ENCODE results near the gene AWAT2. TPM values are rescaled to one million over a fixed set of nuclear protein-coding genes. Genes with fewer than 3 reads are reported as not detected.

The AWAT2 gene
- total RNA-seq, 1 experiment from 2014 or later, result not detected

GRCh38 chrX:69993494-69993893 is 56.2 kb downstream of the AWAT2 start:
- BruUV-seq (replicated peaks), result no TSS peak
- DNase-seq (ENCODE audit: low spot score), result no peak
- ChIA-PET CTCF (no interaction called here), POLR2A (ENCODE audit: low non-redundant PET) (no interaction called here)
- Histone ChIP-seq H3K36me3 (ENCODE audit: insufficient read depth, low read length, poor library complexity, severe bottlenecking) (no peaks in the 10 kb centered on the region), H3K27me3 (replicated peaks; ENCODE audit: insufficient read depth, low read depth, low read length, poor library complexity) (no peaks in the 10 kb centered on the region), H3K27ac (ENCODE audit: low read depth, low read length, poor library complexity, severe bottlenecking) (no peak overlapping the region), H3K4me1 (ENCODE audit: insufficient read depth, low read length, poor library complexity, severe bottlenecking) (no peaks in the 10 kb centered on the region), H3K4me3 (ENCODE audit: low read depth, low read length, poor library complexity, severe bottlenecking) (no peak overlapping the region), H3K9me3 (ENCODE audit: low read depth, low read length, poor library complexity, severe bottlenecking) (no peaks in the 10 kb centered on the region)
- intact Hi-C loops (cut with micrococcal nuclease; ENCODE audit: unreplicated experiment), result no loop called here
- TF ChIP-seq EZH2 (IDR thresholded peaks at IDR 0.05; ENCODE audit: borderline replicate concordance, low read depth, low read length, poor library complexity, severe bottlenecking) (no peak), CTCF (conservative IDR thresholded peaks at IDR 0.05; ENCODE audit: low read depth, low read length) (no peak)

- DNase-seq (ENCODE audit: low spot score), result no peak
- Histone ChIP-seq H3K27ac (ENCODE audit: low read depth, low read length, poor library complexity, severe bottlenecking) (no peak overlapping the region), H3K4me3 (ENCODE audit: low read depth, low read length, poor library complexity, severe bottlenecking) (no peak overlapping the region), H3K36me3 (ENCODE audit: insufficient read depth, low read length, poor library complexity, severe bottlenecking) (no peaks in the 10 kb centered on the region), H3K9me3 (ENCODE audit: low read depth, low read length, poor library complexity, severe bottlenecking) (no peaks in the 10 kb centered on the region), H3K27me3 (replicated peaks; ENCODE audit: insufficient read depth, low read depth, low read length, poor library complexity) (no peaks in the 10 kb centered on the region), H3K4me1 (ENCODE audit: insufficient read depth, low read length, poor library complexity, severe bottlenecking) (no peaks in the 10 kb centered on the region)
- ChIA-PET POLR2A (ENCODE audit: low non-redundant PET) (no interaction called here), CTCF (no interaction called here)
- intact Hi-C loops (cut with micrococcal nuclease; ENCODE audit: unreplicated experiment), result no loop called here
- TF ChIP-seq CTCF (conservative IDR thresholded peaks at IDR 0.05; ENCODE audit: low read depth, low read length) (no peak), EZH2 (IDR thresholded peaks at IDR 0.05; ENCODE audit: borderline replicate concordance, low read depth, low read length, poor library complexity, severe bottlenecking) (no peak)
- BruUV-seq (replicated peaks), result no TSS peak
Measured at GRCh38 chrX:69991685-69992084, 58.1 kb downstream of the AWAT2 start.

Small RNAs within 50 kb of the gene (microRNA-seq; reads per million reads assigned to microRNA genes)
- gene MIR676, result 26.4 reads per million, percentile 46 among the genes with 10 or more reads in this experiment

Other genes with a start within 250 kb of the AWAT2 start
- gene OTUD6A, start 12.5 kb upstream of the AWAT2 start, total RNA-seq (2021), result not detected in 2 replicates
- gene IGBP1, start 83.5 kb upstream of the AWAT2 start, total RNA-seq (2021), result 35.2 and 36.2 TPM in 2 replicates
- gene DGAT2L6, start 127.5 kb upstream of the AWAT2 start, total RNA-seq (2021), result not detected in 2 replicates
- not detected in 2 replicates for gene AWAT1, start 184.7 kb upstream of the AWAT2 start, total RNA-seq (2021)
- 0.26 TPM in 1 of 2 replicates, not detected in the other for gene P2RY4, start 210.3 kb upstream of the AWAT2 start, total RNA-seq (2021)
- gene ARR3, start 218.4 kb upstream of the AWAT2 start, total RNA-seq (2021), result not detected in 2 replicates
- not detected in 2 replicates for gene RAB41, start 232.2 kb upstream of the AWAT2 start, total RNA-seq (2021)
- 57.2 and 60.8 TPM in 2 replicates for gene PDZD11, start 240.0 kb upstream of the AWAT2 start, total RNA-seq (2021)
- gene KIF4A, start 240.2 kb upstream of the AWAT2 start, total RNA-seq (2021), result 66.9 and 76.7 TPM in 2 replicates